Vagina (tissue), 2 donors: Measurements from ENCODE around the gene PPP2R2B. TPM values are rescaled to one million over a fixed set of nuclear protein-coding genes. Genes with fewer than 3 reads are reported as not detected.
"Not testable (repeated sequence)": the region's sequence is repeated elsewhere in the genome, so short reads cannot be mapped to it uniquely, and the experiment has no call there.

Source experiments
- DNase-seq, 2 donors: peaks; one replicate each; pipeline ENCODE4 v3.0.0-alpha.2; 2017; ENCODE audit errors: extremely low spot score in 2 of 2
- H3K27ac ChIP-seq: fragments of 200-600 bp; sonication (generic); one replicate; pipeline ENCODE4 v1.5.1; 2019
- H3K27me3 ChIP-seq: fragments of 200-600 bp; sonication (generic); one replicate; pipeline ENCODE4 v1.5.1; 2019
- H3K36me3 ChIP-seq, 2 donors: fragments of 200-600 bp; sonication (generic); one replicate each; pipeline ENCODE4 v1.5.1; 2017 to 2019
- H3K4me1 ChIP-seq: fragments of 200-600 bp; sonication (generic); one replicate; pipeline ENCODE4 v1.5.1; 2019
- H3K4me3 ChIP-seq, 2 donors: fragments of 200-600 bp; sonication (generic); 1 replicate in 1 of 2; 2 replicates in 1 of 2; pipeline ENCODE4 v1.5.1; 2016 to 2019
- H3K9me3 ChIP-seq: fragments of 200-600 bp; sonication (generic); one replicate; pipeline ENCODE4 v1.5.1; 2019
- POLR2A ChIP-seq, 2 donors: fragments of 450-650 bp; IDR thresholded peaks; one replicate each; pipeline ENCODE4 v1.6.1; 2017; ENCODE audit warnings: antibody characterized with exemption in 2 of 2, mild to moderate bottlenecking in 2 of 2, moderate library complexity in 2 of 2
- POLR2AphosphoS5 ChIP-seq, 2 donors: sonication (generic); formaldehyde crosslinking; IDR thresholded peaks; one replicate each; pipeline ENCODE4 v1.9.0; 2017; ENCODE audit warnings: antibody characterized with exemption in 2 of 2, mild to moderate bottlenecking in 2 of 2, low read depth in 1 of 2; ENCODE audit not compliant: insufficient read depth in 1 of 2
- intact Hi-C: fragments of 100-400 bp; cut with DNase I; formaldehyde crosslinking; loops from one replicate; pipeline ENCODE4 v1.15.1; 2023
- total RNA-seq: library from RNA; depleted of rRNA; stranded (reverse); fragments of >200 nt; gene quantifications from one replicate; pipeline ENCODE4 v1.2.3, GENCODE V29; 2016
- TF ChIP-seq, protein P1 (sequence below), 3 experiments: fragments of 450-650 bp in 2 of 3; fragments of 200-600 bp in 1 of 3; sonication (generic) in 1 of 3; IDR thresholded peaks; one replicate each; pipeline ENCODE4 v1.5.1; 2017 to 2019; ENCODE audit warnings: antibody characterized with exemption in 3 of 3, mild to moderate bottlenecking in 2 of 3, moderate library complexity in 2 of 3

The PPP2R2B gene
- total RNA-seq, 1 donor from 2014 or later: 6.6 TPM

DNA sequence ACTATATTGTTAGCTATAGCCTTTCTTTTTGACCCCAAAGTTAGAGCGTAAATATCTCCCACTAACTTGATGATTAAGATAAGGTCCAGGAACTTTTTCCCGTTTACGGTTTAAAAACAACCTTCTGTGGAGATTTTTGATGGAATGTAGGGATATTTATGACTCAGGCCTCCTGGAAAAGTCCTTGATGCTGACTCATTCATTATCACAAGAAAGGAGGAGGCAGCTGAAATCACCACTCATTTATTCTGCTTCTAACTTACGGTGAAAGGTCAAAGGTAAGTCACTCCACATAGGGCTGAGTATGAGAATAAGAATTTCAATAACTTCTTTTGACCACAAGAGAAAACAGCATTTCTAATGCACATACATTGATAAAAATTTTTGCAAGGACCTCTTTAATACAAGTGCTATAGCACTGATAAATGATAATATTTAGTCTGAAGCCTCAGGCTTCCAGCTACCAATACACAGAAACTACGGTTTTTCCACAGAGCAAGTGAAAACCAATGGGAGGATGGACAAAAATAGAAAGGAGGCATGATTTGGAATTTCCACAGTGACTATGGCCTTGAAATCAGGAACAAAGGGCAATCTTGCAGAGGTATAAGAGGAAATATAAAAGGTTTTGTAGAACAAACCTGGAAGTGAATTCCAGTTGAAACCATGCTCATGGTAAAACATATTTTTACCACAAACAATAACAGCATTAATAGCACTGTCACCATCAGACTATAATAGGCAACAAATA lies 146.5 kb downstream of the PPP2R2B start:
- Histone ChIP-seq H3K9me3 (no peaks in the 10 kb centered on the region), H3K4me1 (no peaks in the 10 kb centered on the region), H3K4me3 (no peak overlapping the region), H3K27ac (no peak overlapping the region), H3K36me3 (no peaks in the 10 kb centered on the region), H3K27me3 (no peaks in the 10 kb centered on the region)
- DNase-seq: no peak
- TF ChIP-seq POLR2AphosphoS5 (IDR thresholded peaks at IDR 0.05; ENCODE audit: insufficient read depth in 1 of 2, low read depth in 1 of 2): no peak
- TF ChIP-seq POLR2A (IDR thresholded peaks at IDR 0.05): no peak
- TF ChIP-seq, protein P1, sequence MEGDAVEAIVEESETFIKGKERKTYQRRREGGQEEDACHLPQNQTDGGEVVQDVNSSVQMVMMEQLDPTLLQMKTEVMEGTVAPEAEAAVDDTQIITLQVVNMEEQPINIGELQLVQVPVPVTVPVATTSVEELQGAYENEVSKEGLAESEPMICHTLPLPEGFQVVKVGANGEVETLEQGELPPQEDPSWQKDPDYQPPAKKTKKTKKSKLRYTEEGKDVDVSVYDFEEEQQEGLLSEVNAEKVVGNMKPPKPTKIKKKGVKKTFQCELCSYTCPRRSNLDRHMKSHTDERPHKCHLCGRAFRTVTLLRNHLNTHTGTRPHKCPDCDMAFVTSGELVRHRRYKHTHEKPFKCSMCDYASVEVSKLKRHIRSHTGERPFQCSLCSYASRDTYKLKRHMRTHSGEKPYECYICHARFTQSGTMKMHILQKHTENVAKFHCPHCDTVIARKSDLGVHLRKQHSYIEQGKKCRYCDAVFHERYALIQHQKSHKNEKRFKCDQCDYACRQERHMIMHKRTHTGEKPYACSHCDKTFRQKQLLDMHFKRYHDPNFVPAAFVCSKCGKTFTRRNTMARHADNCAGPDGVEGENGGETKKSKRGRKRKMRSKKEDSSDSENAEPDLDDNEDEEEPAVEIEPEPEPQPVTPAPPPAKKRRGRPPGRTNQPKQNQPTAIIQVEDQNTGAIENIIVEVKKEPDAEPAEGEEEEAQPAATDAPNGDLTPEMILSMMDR (IDR thresholded peaks at IDR 0.05): no peak
- intact Hi-C loops: no loop called here

DNA sequence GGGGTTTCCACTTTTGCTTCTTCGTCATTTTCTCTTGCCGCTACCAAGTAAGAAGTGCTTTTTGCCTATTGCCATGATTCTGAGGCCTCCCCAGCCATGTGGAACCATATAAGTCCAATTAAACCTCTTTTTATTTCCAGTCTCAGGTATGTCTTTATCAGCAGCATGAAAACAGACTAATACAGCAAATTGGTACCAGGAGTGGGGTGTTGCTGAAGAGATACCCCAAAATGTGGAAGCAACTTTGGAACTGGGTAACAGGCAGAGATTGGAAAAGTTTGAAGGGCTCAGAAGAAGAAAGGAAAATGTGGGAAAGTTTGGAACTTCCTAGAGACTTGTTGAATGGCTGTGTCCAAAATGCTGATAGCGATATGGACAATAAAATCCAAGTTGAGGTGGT lies 149.8 kb downstream of the PPP2R2B start:
- H3K9me3 ChIP-seq, H3K27me3 ChIP-seq, intact Hi-C loops, H3K36me3 ChIP-seq, DNase-seq, H3K27ac ChIP-seq, H3K4me3 ChIP-seq, H3K4me1 ChIP-seq: not testable (repeated sequence)

DNA sequence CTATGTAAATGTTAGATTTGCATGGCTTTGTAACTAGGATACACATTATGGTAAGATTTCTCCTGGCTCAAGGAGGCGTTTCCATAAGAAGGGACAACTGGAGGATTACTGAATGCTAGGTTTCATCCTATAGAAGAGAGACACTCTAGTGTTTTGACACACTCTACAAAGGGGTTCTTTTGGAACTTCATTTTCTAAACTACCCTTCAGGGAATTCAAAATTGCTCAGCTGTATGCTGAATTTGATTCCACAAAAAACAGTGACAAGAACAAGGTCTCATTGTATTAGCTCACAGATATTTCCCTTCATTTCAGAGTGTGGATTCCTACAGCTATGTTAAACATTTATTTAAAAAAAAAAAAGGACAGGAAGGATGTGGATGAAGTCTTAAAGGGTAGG lies 151.7 kb downstream of the PPP2R2B start:
- Histone ChIP-seq H3K27me3 (no peaks in the 10 kb centered on the region), H3K4me1 (no peaks in the 10 kb centered on the region), H3K27ac (no peak overlapping the region), H3K9me3 (no peaks in the 10 kb centered on the region), H3K4me3 (no peak overlapping the region), H3K36me3 (no peaks in the 10 kb centered on the region)
- TF ChIP-seq POLR2AphosphoS5 (IDR thresholded peaks at IDR 0.05; ENCODE audit: insufficient read depth in 1 of 2, low read depth in 1 of 2) (no peak), POLR2A (IDR thresholded peaks at IDR 0.05) (no peak)
- TF ChIP-seq, protein P1 (IDR thresholded peaks at IDR 0.05): no peak
- intact Hi-C loops: no loop called here
- no peak for DNase-seq

DNA sequence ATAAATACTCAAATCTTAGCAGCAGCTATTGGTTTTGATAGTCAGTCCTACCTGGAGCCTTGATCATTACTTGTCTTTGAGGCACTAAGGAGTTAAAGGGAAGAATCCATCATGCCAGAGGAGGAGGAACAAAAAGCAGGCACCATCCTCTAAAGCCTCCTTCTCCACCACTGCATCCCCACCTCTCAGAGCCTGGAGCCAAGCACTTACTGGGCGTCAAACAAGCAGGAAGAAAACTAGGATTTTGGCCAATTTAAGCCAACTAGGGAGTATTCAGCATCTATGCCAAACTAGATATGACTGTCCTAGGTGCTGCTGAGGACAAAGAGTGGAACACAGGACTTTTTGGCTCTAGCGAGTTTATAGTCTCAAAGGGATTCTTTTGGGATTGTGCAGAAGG lies 152.5 kb downstream of the PPP2R2B start:
- Histone ChIP-seq H3K27ac (no peak overlapping the region), H3K4me1 (no peaks in the 10 kb centered on the region), H3K9me3 (no peaks in the 10 kb centered on the region), H3K27me3 (no peaks in the 10 kb centered on the region), H3K36me3 (no peaks in the 10 kb centered on the region), H3K4me3 (no peak overlapping the region)
- intact Hi-C loops: no loop called here
- no peak for DNase-seq
- TF ChIP-seq POLR2AphosphoS5 (IDR thresholded peaks at IDR 0.05; ENCODE audit: insufficient read depth in 1 of 2, low read depth in 1 of 2) (no peak), POLR2A (IDR thresholded peaks at IDR 0.05) (no peak)

DNA sequence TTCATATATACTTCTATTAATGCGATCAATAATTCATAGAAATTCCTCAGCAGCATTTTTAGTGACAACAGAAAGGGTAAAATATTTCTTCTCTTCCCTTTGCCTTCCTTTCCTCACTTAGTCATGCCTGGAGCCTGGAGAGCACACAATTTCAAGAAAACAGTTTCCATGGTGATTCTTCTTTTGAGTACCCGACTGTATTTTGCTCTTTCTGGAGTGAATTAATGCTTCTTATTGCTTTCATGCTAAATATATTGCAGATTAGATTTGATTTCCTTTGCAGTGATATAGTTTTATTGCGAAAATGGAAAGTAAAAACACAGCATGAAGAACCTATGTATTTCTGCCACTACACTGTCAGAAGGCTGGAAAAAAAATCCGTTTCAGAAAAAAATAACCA lies 153.5 kb downstream of the PPP2R2B start:
- intact Hi-C loops: no loop called here
- H3K27me3 ChIP-seq: no peaks in the 10 kb centered on the region
- TF ChIP-seq, protein P1 (IDR thresholded peaks at IDR 0.05): no peak
- TF ChIP-seq POLR2A (IDR thresholded peaks at IDR 0.05) (no peak), POLR2AphosphoS5 (IDR thresholded peaks at IDR 0.05; ENCODE audit: insufficient read depth in 1 of 2, low read depth in 1 of 2) (no peak)
- H3K36me3 ChIP-seq: no peaks in the 10 kb centered on the region
- no peak overlapping the region for H3K27ac ChIP-seq
- no peak overlapping the region for H3K4me3 ChIP-seq
- no peaks in the 10 kb centered on the region for H3K4me1 ChIP-seq
- H3K9me3 ChIP-seq: no peaks in the 10 kb centered on the region
- no peak for DNase-seq

DNA sequence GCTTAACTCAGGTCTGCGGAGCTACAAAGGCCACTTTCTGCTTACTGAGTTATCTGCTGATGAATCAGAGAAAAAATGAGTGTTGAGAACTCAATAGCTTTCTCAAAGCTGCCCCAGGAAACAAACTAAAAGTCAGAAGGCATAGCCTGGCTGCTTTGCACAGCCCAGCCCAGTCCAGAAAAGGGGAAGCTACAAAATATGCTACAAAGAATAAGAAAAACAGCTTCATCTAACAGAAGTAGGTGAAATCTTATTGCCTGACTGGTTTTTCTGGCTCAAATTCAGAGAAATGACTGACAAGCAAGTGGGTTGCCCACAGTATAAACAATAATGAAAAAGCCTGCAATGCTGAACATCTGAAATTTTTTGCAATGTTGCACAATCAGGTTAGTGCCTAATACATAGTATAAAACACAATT lies 156.2 kb downstream of the PPP2R2B start:
- Histone ChIP-seq H3K27ac (no peak overlapping the region), H3K4me3 (no peak overlapping the region), H3K9me3 (no peaks in the 10 kb centered on the region), H3K36me3 (no peaks in the 10 kb centered on the region), H3K4me1 (no peaks in the 10 kb centered on the region), H3K27me3 (no peaks in the 10 kb centered on the region)
- TF ChIP-seq, protein P1 (IDR thresholded peaks at IDR 0.05): no peak
- no peak for TF ChIP-seq POLR2AphosphoS5 (IDR thresholded peaks at IDR 0.05; ENCODE audit: insufficient read depth in 1 of 2, low read depth in 1 of 2)
- TF ChIP-seq POLR2A (IDR thresholded peaks at IDR 0.05): no peak
- no peak for DNase-seq
- intact Hi-C loops: no loop called here
